GM19240 (cell line): Measurements from ENCODE around the gene PTPN5.
A peak's percentile ranks its signal among the peaks of the same experiment; 100 is the strongest.

Experiments
- DNase-seq: peaks from one replicate; pipeline ENCODE4 v3.0.0; 2011; ENCODE audit warnings: low spot score; ENCODE audit not compliant: insufficient read length

PTPN5 gene

GRCh38 chr11:18713646-18714442 lies 77.8 kb downstream of the PTPN5 start:
- no peak for DNase-seq

GRCh38 chr11:18710545-18710944 lies 81.1 kb downstream of the PTPN5 start:
- no peak for DNase-seq

- DNase-seq = no peak
These were observed 82.2 kb downstream of the PTPN5 start for GRCh38 chr11:18709414-18709813.

GRCh38 chr11:18707811-18708340 lies 83.7 kb downstream of the PTPN5 start:
- DNase-seq = no peak

GRCh38 chr11:18706330-18707243 lies 85.0 kb downstream of the PTPN5 start:
- no peak for DNase-seq

GRCh38 chr11:18705651-18706281 lies 85.8 kb downstream of the PTPN5 start:
- no peak for DNase-seq

- no peak for DNase-seq
These were observed 86.9 kb downstream of the PTPN5 start for GRCh38 chr11:18704698-18705097.

GRCh38 chr11:18704045-18704645 lies 87.5 kb downstream of the PTPN5 start:
- DNase-seq = no peak

- no peak for DNase-seq
These were observed 88.4 kb downstream of the PTPN5 start for GRCh38 chr11:18703001-18703763.

GRCh38 chr11:18701614-18702216 lies 89.9 kb downstream of the PTPN5 start:
- DNase-seq = no peak

GRCh38 chr11:18700872-18701271 lies 90.7 kb downstream of the PTPN5 start:
- no peak for DNase-seq

- DNase-seq = no peak
These were observed 91.2 kb downstream of the PTPN5 start for GRCh38 chr11:18700375-18700774.

GRCh38 chr11:18699848-18700261 lies 91.7 kb downstream of the PTPN5 start:
- DNase-seq = no peak

GRCh38 chr11:18699269-18699596 lies 92.4 kb downstream of the PTPN5 start:
- no peak for DNase-seq

- peak; percentile 70 for DNase-seq
These were observed 93.0 kb downstream of the PTPN5 start, which contains the start of gene TMEM86A for GRCh38 chr11:18698341-18699268. TSS of gene TMEM86A (plus strand) at chr11:18698779. CDS start at chr11:18698887, 108 bp downstream.

- no peak for DNase-seq
These were observed 94.0 kb downstream of the PTPN5 start for GRCh38 chr11:18697576-18697975.

- DNase-seq = no peak
These were observed 94.9 kb downstream of the PTPN5 start for GRCh38 chr11:18696638-18697225.

- DNase-seq = no peak
These were observed 98.4 kb downstream of the PTPN5 start for GRCh38 chr11:18692941-18693760.
